GM19452 (cell line): ENCODE measurements around the gene FUCA1.
"Not testable (repeated sequence)": the region's sequence is repeated elsewhere in the genome, so short reads cannot be mapped to it uniquely, and the experiment has no call there.

ENCODE experiments used
- ATAC-seq: cut with Tn5 transposase; IDR thresholded peaks from one replicate; pipeline ENCODE4 v1.9.1; 2021; ENCODE audit not compliant: unreplicated experiment

The FUCA1 gene

DNA sequence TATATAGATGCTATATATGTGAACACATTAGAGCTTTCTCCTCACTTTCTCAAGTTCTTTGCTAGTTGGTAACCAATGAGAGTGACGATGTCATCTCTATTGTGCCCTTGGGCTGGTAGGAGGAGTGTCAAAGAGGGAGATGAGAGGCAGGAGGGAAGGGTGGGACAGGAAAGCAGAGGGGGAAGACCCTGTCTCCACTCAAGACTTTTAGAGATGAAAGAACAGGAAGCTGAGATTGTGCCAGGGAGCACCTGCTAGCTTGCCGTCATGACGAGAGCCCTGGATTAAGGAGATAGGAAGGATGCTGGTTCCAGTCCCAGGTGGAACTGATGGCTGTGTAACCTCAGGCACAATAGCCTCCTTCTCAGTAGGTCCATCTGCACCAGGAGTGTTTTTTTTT is 28.4 kb upstream of the FUCA1 start:
- no peak for ATAC-seq

DNA sequence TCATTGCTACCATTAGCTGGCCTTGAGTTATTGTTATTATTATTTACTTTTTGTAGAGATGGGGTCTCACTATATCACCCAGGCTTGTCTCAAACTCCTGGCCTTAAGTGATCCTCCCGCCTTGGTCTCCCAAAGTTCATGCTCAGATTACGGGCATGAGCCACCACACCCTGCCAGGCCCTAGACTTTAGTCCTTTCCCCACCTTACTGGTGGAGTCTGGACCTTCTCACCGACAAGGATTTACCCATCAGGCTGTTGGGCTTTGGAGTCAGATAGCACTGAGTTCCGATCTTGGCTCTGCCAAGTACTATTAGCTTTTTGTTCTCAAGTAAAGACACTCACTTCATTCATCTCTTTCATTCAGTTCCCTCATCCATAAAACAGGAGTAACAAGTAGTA is 27.9 kb upstream of the FUCA1 start:
- no peak for ATAC-seq

DNA sequence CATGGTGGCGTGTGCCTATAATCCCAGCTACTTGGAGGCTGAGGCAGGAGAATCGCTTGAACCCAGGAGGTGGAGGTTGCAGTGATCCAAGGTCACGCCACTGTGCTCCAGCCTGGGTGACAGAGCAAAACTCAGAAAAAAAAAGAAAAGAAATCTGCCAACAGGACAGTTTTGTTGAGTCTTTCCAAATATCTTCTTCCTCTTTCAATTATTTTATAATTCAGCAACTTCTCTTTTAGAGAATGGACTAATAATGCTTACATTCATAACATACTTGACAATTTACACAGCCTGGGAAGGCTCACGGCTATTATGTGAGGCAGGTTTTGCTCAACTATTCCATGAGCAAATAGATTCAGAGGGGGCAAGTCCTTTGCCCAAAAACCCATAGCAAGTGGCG is 27.0 kb upstream of the FUCA1 start:
- ATAC-seq = no peak

DNA sequence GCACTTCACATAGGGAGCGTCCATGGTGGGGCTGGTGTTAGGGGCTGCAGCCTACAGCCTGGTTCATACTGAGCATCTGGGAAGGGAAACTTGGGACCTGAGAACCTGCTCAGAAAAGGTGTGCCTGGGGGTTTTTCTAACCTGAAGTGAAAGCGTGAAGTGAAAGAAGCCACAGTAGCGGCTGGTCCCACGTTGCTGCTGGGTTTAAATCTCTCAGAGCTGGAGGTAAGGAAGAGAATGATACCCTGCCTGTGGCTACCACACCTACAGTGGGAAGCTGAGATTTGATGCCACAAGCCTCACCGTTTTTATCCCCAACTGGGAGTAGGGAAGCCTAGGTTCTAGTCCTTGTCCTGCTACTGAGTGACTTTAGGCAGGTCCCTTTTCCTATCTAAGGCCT is 21.0 kb upstream of the FUCA1 start:
- no peak for ATAC-seq

DNA sequence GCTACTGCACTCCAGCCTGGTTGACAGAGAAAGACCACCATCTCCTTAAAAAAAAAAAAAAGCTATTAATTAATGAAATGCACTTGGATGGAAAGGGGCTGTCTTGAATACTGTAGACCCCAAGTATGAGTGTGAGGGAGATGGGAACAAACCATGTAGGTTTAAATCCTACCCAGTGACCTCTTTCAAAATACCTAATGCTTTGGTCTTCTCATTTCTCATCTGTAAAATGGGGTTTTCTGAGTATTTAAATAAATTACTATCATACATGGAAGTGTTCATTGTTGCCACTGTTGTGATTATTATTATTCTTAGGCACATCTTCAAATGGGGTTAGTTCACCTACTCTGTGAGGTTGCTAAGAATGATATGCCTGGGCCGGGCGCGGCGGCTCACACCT is 17.1 kb upstream of the FUCA1 start:
- no peak for ATAC-seq

DNA sequence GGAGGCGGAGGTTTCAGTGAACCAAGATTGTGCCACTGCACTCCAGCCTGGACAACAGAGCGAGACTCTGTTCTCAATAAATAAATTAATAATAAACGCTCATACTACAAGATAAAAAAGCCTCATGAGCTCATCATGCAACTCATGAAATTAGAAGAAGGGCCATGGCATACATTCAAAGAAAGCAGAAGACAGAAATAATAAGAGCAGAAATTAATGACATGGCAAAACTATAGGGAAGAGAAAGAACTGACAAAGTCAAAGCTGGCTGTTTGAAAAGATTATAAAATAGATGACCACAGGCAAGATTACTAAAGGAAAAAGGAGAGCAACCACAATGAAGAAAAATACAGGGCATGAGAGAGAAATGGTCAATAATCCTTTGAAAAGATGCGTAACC is 14.7 kb upstream of the FUCA1 start:
- no peak for ATAC-seq

DNA sequence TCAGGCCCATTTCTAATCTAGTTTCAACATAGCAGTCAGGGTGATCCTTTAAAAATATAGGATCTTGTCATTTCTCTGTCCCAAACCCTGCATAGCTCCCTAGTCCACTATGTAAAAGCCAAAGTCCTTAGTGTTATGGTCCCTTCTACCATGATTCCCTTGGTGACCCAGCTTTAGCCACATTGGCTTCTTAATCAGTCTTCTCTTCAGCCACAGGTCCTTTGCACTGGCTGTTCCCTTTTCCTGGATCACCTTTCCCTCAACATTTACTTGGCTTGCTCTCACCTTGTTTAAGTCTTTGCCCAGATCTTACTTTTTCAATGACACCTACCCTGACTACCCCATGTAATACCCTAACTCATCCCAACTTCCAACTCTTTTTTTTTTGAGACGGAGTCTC is 11.7 kb upstream of the FUCA1 start:
- ATAC-seq = no peak

DNA sequence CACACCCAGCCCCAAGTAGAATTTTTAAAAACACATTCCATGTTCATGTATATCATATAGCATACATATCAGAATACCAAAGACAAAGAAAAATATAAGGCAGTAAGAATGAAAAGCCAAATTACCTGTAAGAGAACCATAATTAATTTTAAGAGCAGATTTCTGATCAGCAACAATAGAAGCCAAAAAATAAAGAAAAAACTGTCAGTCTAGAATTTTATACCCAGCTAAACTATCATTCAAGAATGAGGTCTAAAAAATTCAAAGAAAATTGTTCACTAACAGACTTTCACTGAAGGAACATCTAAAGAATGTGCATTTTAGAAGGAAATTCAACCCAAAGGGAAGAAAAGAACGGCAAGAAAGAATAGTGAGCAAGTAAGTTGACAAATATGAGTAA is 10.6 kb upstream of the FUCA1 start:
- no peak for ATAC-seq

DNA sequence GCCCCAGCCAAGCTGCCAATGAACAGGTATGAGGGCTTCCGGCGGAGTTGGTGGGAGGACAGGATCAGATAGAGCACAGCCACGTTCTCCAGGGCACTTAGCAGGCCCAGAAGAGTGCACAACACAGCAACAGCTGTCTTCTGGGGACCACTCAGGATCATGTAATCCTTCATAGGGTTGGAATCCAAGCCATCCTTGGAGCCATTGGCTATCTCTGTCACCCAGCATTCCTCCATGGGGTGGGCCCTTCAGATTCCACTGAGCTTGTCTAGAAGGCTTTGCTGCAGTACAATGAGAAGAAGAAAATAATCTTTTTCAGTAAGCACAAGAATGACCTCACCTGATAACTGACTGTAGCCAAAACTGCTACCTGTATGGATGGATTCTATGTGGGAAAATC is 7.3 kb upstream of the FUCA1 start:
- no peak for ATAC-seq

DNA sequence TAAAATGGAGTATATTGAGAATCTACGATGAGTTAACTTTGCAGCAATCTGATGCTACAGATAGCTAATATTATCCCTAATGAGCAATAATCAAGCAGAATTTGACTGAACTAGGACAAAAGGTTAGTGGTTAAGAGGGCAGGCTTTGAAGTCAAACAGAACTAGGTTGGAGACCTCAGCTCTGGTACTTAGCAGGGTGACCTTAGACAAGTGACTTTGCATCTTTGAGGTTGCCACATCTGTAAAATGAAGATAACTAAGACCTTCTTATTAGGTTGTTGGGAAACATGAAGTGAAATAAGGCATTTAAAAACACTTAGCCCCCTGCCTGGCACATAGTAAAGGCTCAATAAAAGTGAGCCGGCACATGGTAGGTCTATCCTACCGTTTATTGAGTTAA is 4.3 kb upstream of the FUCA1 start:
- no peak for ATAC-seq

DNA sequence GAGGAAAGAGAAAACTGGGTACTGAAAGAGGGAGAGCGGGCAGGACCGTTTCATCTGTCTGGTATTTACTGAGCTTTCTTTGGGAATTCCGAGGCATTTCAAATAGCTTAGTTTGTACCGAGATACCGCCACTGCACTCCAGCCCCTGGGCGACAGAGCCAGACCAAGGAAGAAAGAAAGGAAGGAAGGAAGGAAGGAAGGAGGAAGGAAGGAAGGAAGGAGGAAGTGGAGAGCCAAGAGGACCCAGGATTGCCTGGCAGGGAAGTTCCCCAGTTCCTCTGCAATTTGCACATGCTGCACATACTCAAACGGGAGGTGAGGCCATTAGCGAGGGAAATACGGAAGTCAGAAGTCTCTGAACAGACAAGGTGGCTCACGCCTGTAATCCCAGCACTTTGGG is 961 bp upstream of the FUCA1 start:
- no peak for ATAC-seq

DNA sequence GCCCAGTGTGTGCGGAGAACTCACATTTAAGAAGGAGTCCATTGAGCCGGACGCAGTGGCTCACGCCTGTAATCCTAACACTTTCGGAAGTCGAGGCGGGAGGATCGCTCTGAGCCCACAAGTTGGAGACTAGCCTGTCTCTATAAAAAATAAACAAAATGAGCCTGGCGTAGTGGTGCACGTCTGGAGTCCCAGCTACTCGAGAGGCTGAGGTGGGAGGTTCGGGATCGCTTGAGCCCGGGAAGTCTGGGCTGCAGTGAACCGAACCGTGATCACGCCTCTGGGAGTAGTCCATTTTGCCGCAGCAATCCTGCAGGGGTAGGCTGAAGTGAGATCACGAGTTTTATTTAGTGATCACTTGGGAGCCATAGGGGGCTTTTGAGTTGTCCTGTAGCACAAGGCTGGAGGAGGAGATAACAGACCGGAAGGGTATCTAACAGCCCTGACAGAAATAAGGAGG is 497 bp upstream of the FUCA1 start:
- ATAC-seq = no peak

DNA sequence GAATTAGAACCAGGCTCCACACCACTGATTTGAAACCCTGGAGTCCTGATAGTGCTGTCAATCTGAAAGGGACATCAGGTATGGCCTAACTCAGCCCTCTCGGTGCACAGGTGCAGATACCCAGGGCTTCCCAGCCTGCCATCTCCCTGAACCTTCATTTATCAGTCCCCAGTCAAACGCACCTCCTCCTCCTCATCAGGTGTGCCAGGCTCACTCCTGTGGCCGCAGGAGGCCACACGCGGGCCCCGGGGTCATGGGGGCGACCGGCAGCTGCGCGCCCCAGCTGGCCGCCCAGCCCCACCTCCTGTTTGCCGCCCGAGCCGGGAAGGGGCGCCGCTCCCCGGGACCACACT is 572 bp downstream of the FUCA1 start:
- ATAC-seq = no peak

DNA sequence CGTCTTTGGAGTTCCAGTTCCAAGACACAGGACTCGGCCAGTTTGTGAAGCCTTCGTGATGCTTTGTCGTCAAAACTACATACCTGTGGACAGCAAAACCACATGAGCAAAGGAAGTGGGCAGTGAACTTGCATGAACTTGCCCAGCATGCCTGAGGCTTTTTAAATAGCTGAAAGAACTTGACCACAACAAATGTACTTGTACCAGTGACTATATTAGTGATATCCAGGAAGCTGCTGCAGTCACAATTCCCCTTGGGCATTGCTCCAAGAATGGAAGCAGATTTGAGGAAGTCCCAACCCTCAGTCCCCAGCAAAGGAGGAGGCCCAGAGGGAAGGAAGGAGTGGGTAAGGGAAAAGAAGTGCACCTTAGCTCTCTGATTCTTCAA is 2.6 kb downstream of the FUCA1 start:
- ATAC-seq = no peak

DNA sequence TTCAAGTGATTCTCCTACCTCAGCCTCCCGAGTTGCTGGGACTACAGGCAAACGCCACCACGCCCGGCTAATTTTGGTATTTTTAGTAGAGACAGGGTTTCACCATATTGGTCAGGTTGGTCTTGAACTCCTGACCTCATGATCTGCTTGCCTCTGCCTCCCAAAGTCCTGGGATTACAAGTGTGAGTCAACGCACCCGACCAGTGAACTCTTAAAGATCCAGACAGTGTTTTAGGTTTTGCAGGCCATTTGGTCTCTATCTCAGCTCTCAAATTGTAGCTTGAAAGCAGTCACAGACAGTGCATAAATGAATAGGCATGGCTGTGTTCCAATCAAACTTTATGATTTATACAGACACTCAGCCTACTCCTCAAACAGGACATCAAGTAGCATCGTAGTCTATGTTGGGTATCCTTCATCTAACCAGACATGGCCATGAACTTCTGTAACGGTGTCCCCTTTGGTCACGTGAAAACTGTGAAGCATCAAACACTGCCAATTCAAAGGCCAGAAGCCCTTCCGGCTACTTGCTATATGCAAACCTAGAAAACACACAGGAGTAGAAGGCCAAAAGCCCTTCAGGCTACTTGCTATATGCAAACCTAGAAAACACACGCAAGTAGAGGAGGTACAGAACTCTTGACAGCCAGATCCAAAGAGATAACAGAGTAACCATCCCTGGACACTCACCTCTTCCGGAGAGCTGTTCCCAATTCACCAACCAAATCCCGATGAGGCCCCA is 3.1 kb downstream of the FUCA1 start:
- ATAC-seq = no peak

DNA sequence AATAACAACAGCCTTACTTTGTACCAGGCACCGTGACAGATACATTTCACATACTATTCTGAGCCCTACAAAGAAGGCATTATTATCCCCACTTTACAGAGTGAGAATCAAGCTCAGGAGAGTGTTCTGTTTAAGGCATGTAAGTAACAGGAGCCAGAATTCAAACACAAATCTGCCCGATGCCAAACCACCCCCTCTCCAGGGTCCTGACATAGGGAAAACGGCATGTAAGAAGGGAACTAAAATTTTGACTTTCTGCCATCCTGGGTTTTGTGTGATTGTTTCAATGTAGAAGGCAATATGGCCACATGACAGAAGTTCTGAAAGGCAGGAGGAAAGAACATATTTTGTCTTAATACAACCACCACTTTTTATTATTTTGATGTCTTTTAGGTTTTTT is 5.5 kb downstream of the FUCA1 start:
- ATAC-seq = no peak

DNA sequence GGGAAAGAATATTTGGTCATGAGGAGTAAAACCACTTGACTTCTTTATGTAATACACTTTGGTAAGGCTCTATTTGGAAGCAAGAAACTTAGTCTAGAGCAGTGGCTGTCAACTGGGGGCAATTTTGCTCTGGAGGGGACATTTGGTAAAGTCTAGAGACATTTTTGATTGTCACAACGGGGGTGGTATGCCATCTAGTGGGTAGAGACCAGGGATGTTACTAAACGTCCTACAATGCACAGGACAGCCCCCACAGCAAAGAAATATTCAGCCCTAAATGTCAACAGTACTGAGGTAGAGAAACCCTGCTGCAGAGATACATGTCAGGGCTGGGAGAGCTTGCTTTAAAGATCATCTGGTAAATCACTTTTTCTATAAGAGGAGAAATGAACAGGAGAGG is 13.5 kb downstream of the FUCA1 start:
- no peak for ATAC-seq

DNA sequence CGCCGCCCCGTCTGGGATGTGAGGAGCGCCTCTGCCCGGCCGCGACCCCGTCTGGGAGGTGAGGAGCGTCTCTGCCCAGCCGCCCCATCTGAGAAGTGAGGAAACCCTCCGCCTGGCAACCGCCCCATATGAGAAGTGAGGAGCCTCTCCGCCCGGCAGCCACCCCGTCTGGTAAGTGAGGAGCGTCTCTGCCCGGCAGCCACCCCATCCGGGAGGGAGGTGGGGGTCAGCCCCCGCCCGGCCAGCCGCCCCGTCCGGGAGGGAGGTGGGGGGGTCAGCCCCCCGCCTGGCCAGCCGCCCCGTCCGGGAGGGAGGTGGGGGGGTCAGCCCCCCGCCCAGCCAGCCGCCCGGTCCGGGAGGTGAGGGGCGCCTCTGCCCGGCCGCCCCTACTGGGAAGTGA is 15.0 kb downstream of the FUCA1 start:
- not testable (repeated sequence) for ATAC-seq

DNA sequence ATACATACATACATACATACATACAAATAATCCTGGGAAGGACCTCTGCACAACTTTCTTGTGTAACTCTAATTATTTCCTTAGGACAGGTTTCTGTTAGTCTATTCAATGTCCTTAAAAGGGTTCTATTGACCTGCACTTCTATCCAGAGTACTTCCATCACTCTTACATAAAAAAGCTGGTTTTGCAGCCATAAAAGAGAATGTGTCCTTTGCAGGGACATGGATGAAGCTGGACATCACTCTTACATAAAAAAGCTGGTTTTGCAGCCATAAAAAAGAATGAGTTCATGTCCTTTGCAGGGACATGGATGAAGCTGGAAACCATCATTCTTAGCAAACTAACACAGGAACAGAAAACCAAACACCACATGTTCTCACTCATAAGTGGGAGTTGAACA is 16.7 kb downstream of the FUCA1 start:
- ATAC-seq = not testable (repeated sequence)

DNA sequence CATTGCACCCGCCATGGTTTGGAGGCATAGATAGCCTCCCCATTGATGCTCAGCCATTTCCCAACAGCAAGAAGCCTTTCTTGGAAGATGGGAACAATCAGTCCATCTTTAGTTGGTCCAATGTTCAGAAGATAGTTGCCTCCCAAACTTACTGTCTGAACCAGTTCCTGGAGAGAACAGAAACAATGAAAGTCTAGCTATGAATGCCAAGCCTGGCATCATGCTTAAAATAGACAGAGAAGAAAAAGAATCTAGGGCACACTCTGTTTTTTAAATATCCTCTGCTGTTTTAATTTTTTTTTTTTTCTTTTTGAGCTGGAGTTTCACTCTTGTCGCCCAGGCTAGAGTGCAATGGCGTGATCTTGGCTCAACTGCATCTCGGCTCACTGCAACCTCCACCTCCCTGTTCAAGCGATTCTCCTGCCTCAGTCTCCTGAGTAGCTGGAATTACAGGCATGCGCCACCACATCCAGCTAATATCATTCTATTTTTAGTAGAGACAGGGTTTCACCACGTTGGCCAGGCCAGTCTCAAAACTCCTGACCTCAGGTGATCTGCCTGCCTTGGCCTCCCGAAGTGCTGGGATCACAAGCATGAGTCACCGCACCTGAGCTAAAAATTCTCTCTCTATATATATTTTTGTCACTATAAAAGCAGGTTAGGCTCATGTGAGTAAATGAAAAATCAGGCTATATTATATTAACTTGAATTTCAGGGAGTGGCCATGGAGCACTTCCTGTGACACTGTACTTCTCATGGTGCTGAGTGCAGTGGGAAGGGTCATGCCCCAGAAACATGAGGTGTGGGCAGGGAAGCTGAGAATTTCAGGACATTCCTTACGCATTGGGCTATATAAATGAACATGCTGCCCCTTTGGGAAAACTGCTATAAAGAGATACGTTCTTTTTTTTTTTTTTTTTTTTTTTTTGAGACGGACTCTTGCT is 19.1 kb downstream of the FUCA1 start:
- ATAC-seq = no peak

DNA sequence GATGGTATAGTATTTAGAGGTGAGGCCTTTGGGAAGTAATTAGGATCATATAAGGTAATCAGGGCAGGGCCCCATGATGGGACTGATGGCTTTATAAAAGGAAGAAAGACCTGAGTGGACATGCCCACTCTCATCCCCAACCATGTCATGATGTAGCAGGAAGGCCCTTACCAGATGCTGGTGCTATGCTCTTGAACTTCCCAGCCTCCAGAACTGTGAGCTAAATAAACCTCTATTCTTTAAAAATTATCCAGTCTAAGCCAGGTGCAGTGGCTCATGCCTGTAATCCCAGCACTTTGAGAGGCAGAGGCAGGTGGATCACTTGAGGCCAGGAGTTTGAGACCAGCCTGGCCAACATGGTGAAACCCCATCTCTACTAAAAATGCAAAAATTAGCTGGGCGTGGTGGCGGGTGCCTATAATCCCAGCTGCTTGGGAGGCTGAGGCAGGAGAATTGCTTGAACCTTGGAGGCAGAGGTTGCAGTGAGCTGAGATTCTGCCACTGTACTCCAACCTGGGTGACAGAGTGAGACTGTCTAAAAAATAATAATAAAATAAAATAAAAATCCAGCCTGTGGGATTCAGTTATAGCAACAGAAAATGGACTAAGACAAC is 20.5 kb downstream of the FUCA1 start:
- not testable (repeated sequence) for ATAC-seq

DNA sequence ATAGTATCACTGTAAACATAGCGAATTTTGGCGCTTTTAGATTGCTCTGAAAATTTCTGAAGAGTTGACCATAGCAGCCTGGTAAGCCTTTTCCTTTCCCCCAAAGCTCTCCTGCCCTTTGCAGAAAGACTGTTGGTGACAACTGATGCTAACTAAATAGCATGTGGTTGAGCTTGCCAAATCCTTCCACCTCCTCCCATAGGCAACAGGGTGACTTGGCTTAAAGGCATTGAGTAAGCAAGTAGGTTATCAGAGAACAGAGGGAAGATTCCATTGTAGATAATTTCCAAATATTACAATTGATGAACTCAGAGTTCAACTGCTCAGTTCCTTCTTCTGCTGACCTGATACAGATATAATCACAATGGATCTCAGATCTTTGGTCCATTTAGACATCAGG is 22.9 kb downstream of the FUCA1 start:
- ATAC-seq = no peak
